ENCODE measurements around the gene ZSWIM5.
"Not testable (repeated sequence)": the region's sequence is repeated elsewhere in the genome, so short reads cannot be mapped to it uniquely, and the experiment has no call there.

Gene ZSWIM5

DNA sequence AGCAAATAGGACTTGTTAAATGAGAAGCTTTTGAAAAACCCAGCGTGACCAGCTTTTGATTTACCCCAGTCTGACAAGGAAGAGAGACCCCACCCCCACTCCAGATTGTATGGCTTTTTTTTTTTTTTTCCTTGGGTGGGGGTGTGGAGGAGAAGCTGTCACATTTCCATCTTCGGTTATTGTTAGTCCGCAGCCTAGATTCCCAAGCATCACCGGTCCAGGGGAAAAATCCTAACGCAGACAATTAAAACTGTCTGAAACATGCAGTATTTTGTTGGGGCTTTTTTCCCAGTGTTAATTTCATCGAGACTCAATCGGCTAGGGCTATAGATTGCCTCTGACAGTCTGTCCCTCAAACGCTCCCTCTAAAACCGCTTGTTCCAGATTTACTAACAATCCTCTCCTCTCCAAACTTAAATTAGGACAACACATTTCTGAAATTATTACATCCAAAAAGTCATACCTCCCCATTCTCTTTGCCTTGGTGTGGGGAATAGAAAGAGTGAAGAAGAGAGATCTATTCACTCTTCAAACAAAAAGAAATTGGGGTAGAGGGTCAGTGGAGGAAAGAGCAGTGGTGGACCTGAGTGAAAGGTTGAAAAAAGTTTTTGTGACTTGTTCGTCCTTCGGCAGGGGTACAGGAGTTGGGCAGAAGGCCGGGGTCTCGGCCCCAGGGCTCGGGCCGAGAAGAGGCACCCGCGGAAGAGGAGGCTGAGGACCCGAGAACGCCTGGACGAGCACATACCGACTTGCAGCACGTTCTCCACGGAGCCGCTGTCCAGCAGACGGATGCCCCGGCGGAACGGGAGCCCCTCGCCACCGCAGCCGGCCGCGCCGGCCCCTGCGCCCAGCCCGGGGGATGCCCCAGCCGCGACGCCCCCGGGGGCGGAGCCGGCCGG, 1.1 kb downstream of the ZSWIM5 start:
- DNase-seq (ENCODE audit: low read depth in 2 of 2), result no peak

GRCh38 chr1:45200906-45201500, 5.4 kb downstream of the ZSWIM5 start:
- no peak for DNase-seq (ENCODE audit: low read depth in 2 of 2)

- DNase-seq (ENCODE audit: low read depth in 2 of 2), result no peak
These were observed 6.0 kb downstream of the ZSWIM5 start for GRCh38 chr1:45200435-45200834.

GRCh38 chr1:45198185-45198584, 8.2 kb downstream of the ZSWIM5 start:
- DNase-seq (ENCODE audit: low read depth in 2 of 2), result no peak

GRCh38 chr1:45196863-45197262, 9.5 kb downstream of the ZSWIM5 start:
- DNase-seq (ENCODE audit: low read depth in 2 of 2), result no peak

- DNase-seq (ENCODE audit: low read depth in 2 of 2), result no peak
These were observed 15.0 kb downstream of the ZSWIM5 start for GRCh38 chr1:45191418-45191783.

DNA sequence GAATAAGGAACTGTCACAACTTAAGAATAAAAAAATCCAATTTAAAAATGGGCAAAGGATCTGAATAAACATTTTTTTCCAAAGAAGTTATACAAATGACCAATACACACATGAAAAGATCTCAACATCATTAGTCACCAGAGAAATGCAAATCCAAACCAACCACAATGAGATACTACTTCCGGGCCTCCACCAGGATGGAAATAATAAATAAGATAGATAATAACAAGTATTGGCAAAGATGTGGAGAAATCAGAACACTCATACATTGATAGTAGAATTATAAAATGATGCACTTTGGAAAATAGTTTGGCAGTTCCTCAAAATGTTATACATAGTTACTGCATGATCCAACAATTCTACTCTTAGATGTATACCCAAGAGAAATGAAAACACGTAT, 18.7 kb downstream of the ZSWIM5 start:
- no peak for DNase-seq (ENCODE audit: low read depth in 2 of 2)

DNA sequence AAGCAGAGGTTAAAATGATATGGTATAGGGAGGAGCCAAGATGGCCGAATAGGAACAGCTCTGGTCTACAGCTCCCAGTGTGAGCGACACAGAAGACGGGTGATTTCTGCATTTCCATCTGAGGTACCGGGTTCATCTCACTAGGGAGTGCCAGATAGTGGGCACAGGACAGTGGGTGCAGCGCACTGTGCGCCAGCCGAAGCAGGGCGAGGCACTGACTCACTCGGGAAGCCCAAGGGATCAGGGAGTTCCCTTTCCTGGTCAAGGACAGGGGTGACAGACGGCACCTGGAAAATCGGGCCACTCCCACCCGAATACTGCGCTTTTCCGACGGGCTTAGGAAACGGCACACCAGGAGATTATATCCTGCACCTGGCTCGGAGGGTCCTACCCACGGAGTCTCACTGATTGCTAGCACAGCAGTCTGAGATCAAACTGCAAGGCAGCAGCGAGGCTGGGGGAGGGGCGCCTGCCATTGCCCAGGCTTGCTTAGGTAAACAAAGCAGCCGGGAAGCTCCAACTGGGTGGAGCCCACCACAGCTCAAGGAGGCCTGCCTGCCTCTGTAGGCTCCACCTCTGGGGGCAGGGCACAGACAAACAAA, 26.4 kb downstream of the ZSWIM5 start:
- DNase-seq (ENCODE audit: low read depth in 2 of 2), result not testable (repeated sequence)

- no peak for DNase-seq (ENCODE audit: low read depth in 2 of 2)
These were observed 29.0 kb downstream of the ZSWIM5 start for GRCh38 chr1:45177452-45177851.

- no peak for DNase-seq (ENCODE audit: low read depth in 2 of 2)
These were observed 33.6 kb downstream of the ZSWIM5 start for GRCh38 chr1:45172764-45173163.

DNA sequence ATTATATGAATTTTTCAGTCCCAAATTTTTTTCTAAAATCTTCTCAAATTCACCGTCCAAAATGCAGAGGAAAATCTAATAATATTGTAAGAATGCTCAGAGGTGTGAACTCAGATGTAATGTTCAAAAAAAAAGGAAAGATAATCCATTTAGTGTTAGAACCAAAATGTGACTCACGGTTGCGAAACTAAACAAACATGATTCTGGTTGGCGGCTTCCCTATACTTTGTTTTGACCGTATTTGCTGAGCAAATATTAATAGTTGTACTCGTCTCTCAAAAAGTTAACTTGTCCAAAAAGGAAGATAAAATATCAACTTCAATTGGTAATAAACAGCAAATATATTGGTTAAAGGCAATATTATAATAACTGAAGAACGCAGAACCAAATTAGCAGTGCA, 34.4 kb downstream of the ZSWIM5 start:
- no peak for DNase-seq (ENCODE audit: low read depth in 2 of 2)

DNA sequence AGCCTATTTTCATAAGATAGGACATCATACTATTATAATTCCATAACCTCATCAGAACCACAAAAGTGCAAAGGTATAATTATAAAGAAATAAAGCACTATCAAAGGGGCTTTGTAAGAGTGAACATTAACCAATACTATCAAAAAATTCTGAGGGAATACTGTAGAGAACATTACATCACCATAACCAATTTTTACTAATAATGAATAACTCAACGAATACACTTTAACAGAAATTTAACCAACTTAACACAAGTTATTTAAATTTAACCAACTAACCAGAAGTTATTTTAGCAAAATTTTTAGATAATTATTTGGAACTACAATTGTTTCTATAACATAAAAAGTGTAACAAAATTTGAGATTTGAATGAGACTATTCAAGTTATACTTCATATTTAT, 34.8 kb downstream of the ZSWIM5 start:
- no peak for DNase-seq (ENCODE audit: low read depth in 2 of 2)

GRCh38 chr1:45170151-45170742, 36.2 kb downstream of the ZSWIM5 start:
- no peak for DNase-seq (ENCODE audit: low read depth in 2 of 2)

GRCh38 chr1:45167947-45168346, 38.5 kb downstream of the ZSWIM5 start:
- not testable (repeated sequence) for DNase-seq (ENCODE audit: low read depth in 2 of 2)

- not testable (repeated sequence) for DNase-seq (ENCODE audit: low read depth in 2 of 2)
These were observed 42.1 kb downstream of the ZSWIM5 start for GRCh38 chr1:45164307-45164706.

DNA sequence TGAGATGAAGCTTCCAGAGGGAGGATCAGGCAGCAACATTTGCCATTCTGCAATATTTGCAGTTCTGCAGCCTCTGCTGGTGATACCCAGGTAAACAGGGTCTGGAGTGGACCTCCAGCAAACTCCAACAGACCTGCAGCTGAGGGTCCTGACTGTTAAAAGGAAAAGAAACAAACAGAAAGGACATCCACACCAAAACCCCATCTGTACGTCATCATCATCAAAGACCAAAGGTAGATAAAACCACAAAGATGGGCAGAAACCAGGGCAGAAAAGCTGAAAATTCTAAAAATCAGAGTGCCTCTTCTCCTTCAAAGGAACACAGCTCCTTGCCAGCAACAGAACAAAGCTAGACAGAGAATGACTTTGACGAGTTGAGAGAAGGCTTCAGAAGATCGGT, 43.3 kb downstream of the ZSWIM5 start:
- not testable (repeated sequence) for DNase-seq (ENCODE audit: low read depth in 2 of 2)

DNA sequence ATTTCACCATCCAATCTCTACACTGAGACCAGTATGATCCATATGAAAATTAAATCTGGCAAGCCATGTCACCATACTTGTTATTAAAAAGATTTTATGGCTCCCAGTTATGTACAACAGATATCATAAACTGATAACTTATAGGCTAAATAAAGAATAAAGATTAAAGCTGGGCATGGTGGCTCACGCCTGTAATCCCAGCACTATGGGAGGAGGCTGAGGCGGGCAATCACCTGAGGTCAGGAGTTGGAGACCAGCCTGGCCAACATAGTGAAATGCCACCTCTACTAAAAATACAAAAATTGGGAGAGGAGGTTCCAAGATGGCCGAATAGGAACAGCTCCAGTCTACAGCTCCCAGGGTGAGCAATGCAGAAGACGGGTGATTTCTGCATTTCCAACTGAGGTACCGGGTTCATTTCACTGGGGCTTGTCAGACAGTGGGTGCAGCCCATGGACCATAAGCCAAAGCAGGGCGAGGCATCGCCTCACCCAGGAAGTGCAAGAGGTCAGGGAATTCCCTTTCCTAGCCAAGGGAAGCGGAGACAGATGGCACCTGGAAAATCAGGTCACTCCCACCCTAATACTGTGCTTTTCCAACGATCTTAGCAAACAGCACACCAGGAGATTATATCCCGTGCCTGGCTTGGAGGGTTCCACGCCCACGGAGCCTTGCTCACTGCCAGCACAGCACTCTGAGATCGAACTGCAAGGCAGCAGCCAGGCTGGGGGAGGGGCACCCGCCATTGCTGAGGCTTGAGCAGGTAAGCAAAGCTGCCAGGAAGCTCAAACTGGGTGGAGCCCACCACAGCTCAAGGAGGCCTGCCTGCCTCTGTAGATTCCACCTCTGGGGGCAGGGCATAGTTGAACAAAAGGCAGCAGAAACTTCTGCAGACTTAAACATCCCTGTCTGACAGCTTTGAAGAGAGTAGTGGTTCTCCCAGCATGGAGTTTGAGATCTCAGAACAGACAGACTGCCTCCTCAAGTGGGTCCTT, 44.1 kb downstream of the ZSWIM5 start:
- DNase-seq (ENCODE audit: low read depth in 2 of 2), result peak in 1 of 2 donors; percentile 2

DNA sequence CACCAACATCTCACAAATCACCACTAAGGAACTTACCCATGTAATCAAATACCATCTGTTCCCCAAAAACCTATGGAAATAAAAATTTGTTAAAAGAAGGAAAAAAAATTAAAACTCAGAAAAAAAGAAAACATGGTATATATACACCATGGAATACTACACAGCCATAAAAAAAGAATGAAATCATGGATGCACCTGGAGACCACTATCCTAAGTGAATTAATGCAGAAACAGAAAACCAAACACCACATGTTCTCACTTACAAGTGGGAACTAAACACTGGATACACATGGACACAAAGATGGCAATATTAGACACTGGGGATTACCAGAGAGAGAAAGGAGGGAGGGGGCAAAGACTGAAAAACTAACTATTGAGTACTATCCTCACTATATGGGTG, 50.4 kb downstream of the ZSWIM5 start:
- no peak for DNase-seq (ENCODE audit: low read depth in 2 of 2)

DNA sequence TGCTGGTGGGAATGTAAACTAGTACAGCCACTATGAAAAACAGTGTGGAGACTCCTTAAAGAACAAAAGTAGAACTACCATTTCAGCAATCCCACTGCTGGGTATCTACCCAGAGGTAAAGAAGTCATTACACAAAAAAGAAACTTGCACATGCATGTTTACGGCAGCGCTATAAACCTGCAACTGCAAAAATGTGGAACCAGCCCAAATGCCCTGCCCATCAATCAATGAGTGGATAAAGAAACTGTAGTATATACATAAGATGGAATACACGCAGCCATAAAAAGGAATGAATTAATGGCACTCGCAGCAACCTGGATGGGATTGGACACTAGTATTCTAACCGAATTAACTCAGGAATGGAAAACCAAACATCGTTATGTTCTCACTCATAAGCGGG, 51.0 kb downstream of the ZSWIM5 start:
- DNase-seq (ENCODE audit: low read depth in 2 of 2), result no peak

DNA sequence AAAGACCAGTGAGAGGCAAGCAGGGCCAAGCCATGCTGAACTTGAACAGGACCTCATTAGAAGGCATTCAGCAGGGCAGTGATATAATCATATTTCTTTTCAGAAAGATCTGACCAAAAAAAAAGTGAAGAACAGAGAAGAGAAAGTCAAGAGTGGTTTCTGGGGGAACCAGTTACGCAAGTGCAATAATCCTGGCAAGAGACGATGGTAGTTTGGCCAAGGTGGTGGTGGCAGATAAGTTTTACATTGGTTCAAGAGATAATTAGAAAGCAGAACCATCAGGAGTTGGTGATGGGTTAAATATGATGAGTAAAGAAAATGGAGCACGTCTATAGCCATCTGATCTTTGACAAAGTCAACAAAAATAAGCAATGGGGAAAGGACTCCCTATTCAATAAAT, 54.3 kb downstream of the ZSWIM5 start:
- DNase-seq (ENCODE audit: low read depth in 2 of 2), result no peak

DNA sequence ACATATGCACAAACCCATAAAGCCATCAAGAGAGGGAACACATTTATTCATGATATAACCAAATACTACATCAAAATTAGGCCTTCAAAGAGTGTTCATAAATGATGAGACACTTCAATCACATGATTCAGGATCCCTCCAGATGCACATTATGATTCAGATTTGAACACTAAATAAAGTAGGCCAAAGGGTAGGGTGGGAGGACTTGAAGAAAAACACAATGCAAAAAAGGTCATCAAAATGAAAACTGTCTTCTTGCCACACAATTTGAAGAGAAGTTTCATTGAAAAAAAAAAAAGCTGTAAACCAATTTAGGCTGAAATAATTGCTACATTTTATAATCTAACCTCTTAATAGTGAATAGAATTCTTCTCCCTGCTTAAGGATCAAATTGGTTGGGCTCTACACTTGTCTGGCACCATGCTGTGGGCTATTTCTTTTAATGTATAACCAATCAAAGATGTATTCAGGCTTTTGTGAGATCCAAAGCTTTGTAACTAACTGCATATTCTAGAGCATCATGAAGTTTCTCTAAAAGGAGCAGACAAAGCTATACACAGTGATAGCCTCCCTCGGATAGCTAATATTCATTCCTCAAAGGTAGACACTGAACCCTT, 58.1 kb downstream of the ZSWIM5 start:
- DNase-seq (ENCODE audit: low read depth in 2 of 2), result no peak
